Thyroid gland (tissue), 4 donors: Measurements from ENCODE around the gene KRTAP22-2.

Source experiments
- CTCF ChIP-seq, 6 experiments: fragments of 200-600 bp in 3 of 6; fragments of 450-650 bp in 3 of 6; sonication (generic) in 3 of 6; IDR thresholded peaks; one replicate each; pipeline ENCODE4 v1.5.1; 2016 to 2019; ENCODE audit warnings: antibody characterized with exemption in 6 of 6, mild to moderate bottlenecking in 2 of 6, inconsistent platforms in 1 of 6, moderate library complexity in 1 of 6
- POLR2A ChIP-seq, 2 donors: fragments of 450-650 bp; IDR thresholded peaks; one replicate each; pipeline ENCODE4 v1.6.1; 2017; ENCODE audit warnings: antibody characterized with exemption in 2 of 2, mild to moderate bottlenecking in 2 of 2, moderate library complexity in 1 of 2

GRCh38 chr21:30620080-30620479 is 29.9 kb upstream of the KRTAP22-2 start:
- TF ChIP-seq CTCF (IDR thresholded peaks at IDR 0.05) (no peak), POLR2A (IDR thresholded peaks at IDR 0.05) (no peak)
